ENCODE measurements around the gene TBCD.

DNA sequence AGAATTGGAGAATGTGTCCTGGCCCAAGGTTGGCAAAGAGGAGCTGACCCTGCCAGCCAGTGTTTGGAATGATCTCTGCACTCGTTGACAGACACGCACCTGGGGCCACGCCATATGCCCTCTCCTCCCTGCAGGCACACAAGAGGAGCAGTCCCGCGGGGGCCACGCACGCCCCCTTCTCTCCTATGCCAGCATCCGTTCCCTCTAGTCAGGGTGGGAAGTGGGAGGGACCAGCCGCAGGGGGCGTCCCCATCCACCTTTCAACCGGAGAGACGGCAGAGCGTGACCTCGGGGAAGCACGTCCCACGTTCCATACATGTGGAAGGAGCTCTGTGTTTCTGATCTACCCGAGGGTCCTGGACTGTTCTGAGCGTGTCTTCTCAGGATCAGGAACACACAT lies 174.9 kb downstream of the TBCD start:
- no peak for TF ChIP-seq CHD2 (IDR thresholded peaks at IDR 0.05; ENCODE audit: low read depth, low read length)
- TF ChIP-seq ARHGAP35 (IDR thresholded peaks at IDR 0.05; ENCODE audit: partially characterized antibody), result no peak
